GM18520 (cell line): ENCODE measurements around the gene OTC.

Source experiments
- ATAC-seq: cut with Tn5 transposase; IDR thresholded peaks from one replicate; pipeline ENCODE4 v1.9.1; 2021; ENCODE audit not compliant: unreplicated experiment

Gene OTC

GRCh38 chrX:38465686-38466085 lies 113.3 kb downstream of the OTC start:
- no peak for ATAC-seq

GRCh38 chrX:38468563-38469157 lies 116.3 kb downstream of the OTC start:
- ATAC-seq: no peak
